Gastroesophageal sphincter (tissue), 3 donors: ENCODE measurements around the gene SF3B6.

Experiments used
- EP300 ChIP-seq: sonication (generic); formaldehyde crosslinking; IDR thresholded peaks from one replicate; pipeline ENCODE4 v1.6.1; 2017; ENCODE audit warnings: antibody characterized with exemption, mild to moderate bottlenecking
- POLR2A ChIP-seq, 2 donors: fragments of 450-650 bp; IDR thresholded peaks; one replicate each; pipeline ENCODE4 v1.6.1; 2017; ENCODE audit warnings: antibody characterized with exemption in 2 of 2, mild to moderate bottlenecking in 2 of 2, moderate library complexity in 1 of 2
- POLR2AphosphoS5 ChIP-seq: sonication (generic); formaldehyde crosslinking; IDR thresholded peaks from one replicate; pipeline ENCODE4 v1.6.1; 2017; ENCODE audit warnings: antibody characterized with exemption
- TF ChIP-seq, protein P1 (sequence below), 4 experiments: fragments of 200-600 bp in 2 of 4; fragments of 450-650 bp in 2 of 4; sonication (generic) in 1 of 4; IDR thresholded peaks; one replicate each; pipeline ENCODE4 v1.5.1; 2017 to 2019; ENCODE audit warnings: antibody characterized with exemption in 4 of 4, mild to moderate bottlenecking in 2 of 4, moderate library complexity in 2 of 4

DNA sequence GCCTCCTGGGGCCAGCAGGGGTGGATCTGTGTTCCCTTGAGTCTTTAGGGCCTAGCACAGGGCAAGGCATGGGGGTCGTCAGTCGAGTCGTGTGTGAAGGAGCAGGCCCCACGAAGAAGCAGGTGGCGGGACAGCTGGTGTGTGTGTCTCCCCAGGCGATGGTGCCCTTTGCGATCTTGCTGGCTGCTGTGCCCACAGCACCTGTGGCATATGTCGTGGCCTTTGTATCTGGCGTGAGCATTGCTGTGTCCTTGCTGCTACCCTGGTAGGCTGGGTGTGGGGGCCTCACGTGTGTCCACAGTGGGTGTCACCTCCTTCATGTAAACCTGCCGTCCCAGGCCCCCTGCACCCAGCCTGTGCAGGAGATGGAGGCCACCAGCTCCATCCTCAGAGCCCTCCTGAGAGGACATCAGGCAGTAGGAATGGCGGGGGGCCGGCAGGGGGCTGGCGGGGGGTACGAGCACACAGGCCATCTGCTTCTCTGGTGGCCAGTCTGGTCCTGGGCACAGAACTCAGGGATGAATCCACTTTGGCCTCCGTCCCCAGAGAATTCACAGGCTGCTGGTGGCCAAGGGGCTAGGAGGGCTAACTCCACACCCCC is 53.1 kb downstream of the SF3B6 start:
- TF ChIP-seq, protein P1, sequence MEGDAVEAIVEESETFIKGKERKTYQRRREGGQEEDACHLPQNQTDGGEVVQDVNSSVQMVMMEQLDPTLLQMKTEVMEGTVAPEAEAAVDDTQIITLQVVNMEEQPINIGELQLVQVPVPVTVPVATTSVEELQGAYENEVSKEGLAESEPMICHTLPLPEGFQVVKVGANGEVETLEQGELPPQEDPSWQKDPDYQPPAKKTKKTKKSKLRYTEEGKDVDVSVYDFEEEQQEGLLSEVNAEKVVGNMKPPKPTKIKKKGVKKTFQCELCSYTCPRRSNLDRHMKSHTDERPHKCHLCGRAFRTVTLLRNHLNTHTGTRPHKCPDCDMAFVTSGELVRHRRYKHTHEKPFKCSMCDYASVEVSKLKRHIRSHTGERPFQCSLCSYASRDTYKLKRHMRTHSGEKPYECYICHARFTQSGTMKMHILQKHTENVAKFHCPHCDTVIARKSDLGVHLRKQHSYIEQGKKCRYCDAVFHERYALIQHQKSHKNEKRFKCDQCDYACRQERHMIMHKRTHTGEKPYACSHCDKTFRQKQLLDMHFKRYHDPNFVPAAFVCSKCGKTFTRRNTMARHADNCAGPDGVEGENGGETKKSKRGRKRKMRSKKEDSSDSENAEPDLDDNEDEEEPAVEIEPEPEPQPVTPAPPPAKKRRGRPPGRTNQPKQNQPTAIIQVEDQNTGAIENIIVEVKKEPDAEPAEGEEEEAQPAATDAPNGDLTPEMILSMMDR (IDR thresholded peaks at IDR 0.05), result no peak
- TF ChIP-seq POLR2A (IDR thresholded peaks at IDR 0.05) (no peak), EP300 (no peak), POLR2AphosphoS5 (no peak)
